OCI-M2 (cell line): ENCODE measurements around the gene RAD51B.
"Not testable (repeated sequence)": the region's sequence is repeated elsewhere in the genome, so short reads cannot be mapped to it uniquely, and the experiment has no call there.

Experiments used
- DNase-seq: peaks from one replicate; lab custom pipeline; 2025; ENCODE audit not compliant: unreplicated experiment; lab: John Stamatoyannopoulos, UW

Gene RAD51B

DNA sequence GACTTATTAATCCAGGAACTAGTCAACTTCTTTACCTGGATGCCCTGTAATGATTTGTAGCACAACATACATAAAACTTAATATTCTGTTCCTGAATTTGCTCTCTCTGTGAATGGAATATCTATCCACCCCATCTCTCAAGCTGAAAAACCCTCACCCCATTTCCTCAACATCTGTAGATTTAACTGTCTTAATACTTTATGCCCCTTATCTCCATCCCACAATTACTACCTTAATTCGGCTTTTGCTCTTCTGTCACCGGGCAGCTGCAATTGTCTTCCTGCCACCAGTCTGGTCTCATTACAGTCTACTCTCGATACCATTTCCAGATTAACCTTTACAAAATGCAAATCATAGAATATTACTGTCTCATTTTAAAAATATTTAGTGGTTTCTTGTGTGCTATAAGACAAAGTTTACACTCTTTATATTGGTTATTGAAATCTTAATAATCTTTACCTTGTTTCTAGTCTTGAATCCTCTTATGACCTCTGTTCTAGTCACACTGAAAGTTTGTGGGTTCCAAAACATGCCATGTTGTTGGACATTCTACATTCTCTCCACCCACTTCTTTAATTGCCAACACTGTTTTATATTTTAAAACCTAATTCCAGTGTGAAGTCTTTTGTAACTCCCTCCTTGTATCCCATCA lies 347.3 kb downstream of the RAD51B start:
- DNase-seq: no peak

- no peak for DNase-seq
These were observed 348.0 kb downstream of the RAD51B start for GRCh38 chr14:68167383-68168087.

GRCh38 chr14:68168460-68169109 lies 349.0 kb downstream of the RAD51B start:
- no peak for DNase-seq

DNA sequence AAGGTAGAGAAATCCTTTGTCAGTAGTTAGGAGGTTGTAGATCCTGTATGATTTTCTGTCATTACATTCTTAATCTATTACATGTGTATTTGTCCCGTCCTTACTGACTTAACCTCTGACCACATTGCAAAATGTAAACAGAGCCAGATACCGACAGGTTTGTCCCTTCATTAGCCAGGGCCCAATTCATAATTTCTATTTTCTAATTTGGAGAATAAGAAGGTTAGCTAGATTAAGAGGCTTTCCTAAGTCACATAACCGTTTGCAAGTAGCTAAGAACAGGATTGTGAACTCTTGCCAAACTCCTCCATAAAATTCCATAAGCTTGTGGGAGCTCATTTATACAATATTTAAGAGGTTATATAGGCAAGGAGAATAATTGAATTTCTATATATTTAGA lies 352.6 kb downstream of the RAD51B start:
- DNase-seq: no peak

- DNase-seq: no peak
These were observed 353.0 kb downstream of the RAD51B start for GRCh38 chr14:68172627-68173026.

- DNase-seq: no peak
These were observed 353.8 kb downstream of the RAD51B start for GRCh38 chr14:68173227-68173972.

- no peak for DNase-seq
These were observed 354.9 kb downstream of the RAD51B start for GRCh38 chr14:68174446-68174845.

DNA sequence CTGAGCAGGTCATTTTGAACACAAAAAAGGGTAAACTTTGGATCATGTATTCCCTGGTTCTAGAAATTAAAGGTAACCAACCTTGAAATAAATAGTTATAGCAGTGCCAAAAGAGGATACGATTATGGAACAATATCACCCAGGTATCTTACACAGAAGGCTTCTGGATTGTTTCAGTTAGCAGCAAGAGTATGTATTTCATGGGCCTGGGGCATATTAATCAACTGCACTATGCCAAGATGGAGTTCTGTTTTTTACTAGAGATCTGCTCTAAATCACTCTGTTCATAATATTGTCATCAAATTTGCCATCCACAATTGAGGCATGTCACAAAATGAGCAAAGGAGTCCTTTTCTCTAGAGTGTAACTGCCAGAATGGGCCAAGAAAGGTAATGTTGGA lies 357.1 kb downstream of the RAD51B start:
- DNase-seq: no peak

GRCh38 chr14:68177728-68178127 lies 358.1 kb downstream of the RAD51B start:
- DNase-seq: no peak

GRCh38 chr14:68178282-68178681 lies 358.7 kb downstream of the RAD51B start:
- no peak for DNase-seq

DNA sequence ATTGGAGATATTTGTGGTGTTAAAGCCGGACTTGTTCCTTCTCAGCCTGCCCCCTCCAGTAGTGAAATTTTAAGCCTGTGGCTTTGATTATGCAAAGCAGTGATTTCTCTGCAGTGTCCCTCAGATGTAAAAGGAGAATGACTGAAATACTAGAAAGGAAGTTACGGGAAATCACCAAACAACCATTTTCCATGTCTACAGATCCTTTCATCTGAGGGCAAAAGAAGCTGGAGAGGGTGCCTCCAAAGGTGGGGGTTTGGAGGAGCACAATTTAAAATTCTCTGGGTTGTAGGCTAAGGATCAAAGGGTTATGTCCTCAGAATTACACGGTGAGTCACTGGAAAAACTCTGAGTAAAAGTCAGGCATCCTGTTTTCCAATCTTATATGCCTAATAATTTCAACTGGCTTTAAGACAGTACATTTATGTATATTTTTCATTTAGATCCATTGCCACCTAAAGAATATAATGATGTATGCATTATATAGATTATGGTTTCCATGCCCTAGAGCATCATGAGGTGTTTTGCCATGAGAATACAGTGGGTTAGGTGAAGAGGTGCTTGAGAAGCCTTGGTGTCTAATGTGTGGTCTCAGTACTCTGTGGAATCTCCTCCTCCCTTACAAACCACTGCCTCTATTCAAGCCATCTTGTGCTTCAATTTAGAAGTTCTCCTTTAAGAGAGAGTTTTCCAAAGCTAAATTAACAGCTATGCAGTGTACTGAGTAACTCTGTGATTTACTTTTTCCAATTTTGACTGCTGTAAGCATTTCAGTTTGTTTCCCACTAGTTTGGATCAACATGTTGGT lies 362.1 kb downstream of the RAD51B start:
- no peak for DNase-seq

- DNase-seq: no peak
These were observed 362.9 kb downstream of the RAD51B start for GRCh38 chr14:68182492-68182891.

DNA sequence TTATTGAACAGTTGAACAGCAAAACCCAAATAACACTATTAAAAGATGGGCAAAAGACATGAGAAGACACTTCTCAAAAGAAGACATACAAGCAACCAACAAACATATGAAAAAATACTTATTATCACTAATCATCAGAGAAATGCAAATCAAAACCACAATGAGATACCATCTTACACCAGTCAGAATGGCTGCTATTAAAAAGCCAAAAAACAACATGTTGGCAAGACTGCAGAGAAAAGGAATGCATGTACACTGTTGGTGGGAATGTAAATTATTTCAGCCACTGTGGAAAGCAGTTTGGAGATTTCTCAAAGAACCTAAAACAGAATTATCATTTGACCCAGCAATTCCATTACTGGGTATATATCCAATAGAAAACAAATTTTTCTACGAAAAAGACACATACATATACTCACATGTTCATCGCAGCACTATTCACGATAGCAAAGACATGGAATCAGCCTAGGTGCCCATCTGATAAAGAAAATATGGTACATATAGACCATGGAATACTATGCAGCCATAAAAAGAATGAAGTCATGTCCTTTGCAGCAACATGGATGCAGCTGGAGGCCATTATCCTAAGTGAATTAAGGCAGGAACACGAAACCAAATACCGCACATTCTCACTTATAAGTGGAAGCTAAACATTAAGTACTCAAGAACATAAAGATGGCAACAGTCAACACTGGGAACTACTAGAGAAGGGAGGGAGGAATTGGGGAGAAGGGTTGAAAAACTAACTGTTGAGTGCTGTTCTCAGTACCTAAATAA lies 367.1 kb downstream of the RAD51B start:
- not testable (repeated sequence) for DNase-seq

DNA sequence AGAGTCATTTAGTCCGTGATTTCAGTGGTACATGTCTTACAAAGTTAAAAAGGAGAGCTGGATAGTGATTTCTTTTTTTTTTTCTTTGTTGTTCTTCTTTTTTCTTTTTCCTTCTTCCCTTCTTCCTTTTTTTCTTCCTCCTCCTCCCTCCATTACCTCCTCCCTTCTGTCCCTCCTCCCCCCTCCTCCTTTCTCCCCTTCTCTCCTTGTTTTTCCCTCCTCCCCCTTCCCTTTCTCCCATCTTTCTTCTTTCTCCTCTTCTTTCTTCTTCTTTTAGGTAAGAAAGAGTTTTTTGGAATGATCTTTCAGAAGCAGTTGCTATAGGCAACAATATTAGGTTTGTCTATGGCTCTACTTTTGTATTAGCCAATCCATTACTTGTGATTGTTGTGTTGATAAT lies 368.6 kb downstream of the RAD51B start:
- DNase-seq: no peak

GRCh38 chr14:68190032-68190431 lies 370.5 kb downstream of the RAD51B start:
- DNase-seq: no peak

- DNase-seq: no peak
These were observed 372.2 kb downstream of the RAD51B start for GRCh38 chr14:68191567-68192321.

GRCh38 chr14:68192935-68193334 lies 373.4 kb downstream of the RAD51B start:
- DNase-seq: no peak

DNA sequence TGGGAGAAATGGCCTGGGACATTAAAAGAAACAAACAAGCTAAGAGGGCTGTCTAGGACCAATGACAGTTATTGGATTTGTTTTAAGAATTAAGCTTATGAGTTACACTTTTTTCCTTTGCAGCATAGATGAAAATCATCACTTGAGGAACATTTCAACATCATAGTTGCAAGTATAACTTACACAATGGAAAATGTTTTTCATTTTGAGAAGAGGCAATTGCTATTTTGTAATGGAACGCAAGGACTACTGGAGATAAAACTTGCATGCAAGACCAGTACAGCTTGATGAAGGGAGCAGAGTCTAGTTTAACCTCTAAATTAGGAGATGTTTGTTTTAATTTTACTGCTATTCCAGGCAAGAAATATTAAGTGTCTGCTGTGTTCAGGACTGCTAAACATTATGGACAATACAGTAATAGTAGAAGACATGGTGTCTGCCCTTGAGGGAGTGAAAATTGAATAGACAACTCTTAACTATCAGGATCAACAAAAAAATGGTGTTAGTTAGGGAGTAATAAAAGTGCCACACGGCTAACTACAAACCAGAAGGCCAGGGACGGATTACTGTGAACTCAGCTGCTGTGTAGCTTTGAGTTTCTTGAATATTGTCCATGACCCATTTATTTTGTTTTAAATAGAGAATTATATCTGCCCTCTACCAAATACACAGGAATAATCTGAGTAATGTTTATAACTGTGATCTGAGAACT lies 374.5 kb downstream of the RAD51B start:
- DNase-seq: no peak

GRCh38 chr14:68195126-68195525 lies 375.5 kb downstream of the RAD51B start:
- no peak for DNase-seq
